Naive thymus-derived CD4-positive, alpha-beta T cell (primary cell): Measurements from ENCODE around the gene TRAFD1. TPM values are rescaled to one million over a fixed set of nuclear protein-coding genes. Genes with fewer than 3 reads are reported as not detected.
A peak's percentile ranks its signal among the peaks of the same experiment; 100 is the strongest.

ENCODE experiments used
- ATAC-seq: fragments of 150-1000 bp; cut with Tn5 transposase; 2 replicates; pipeline ENCODE4 v1.10.0; 2021; ENCODE audit warnings: mild to moderate bottlenecking, moderate library complexity
- CTCF ChIA-PET: fragments of 350-600 bp; sonication (Branson Sonifier 250); formaldehyde crosslinking; loops from one replicate; lab custom pipeline; 2021; ENCODE audit warnings: antibody characterized with exemption; lab: Charles Lee
- POLR2A ChIA-PET: fragments of 350-600 bp; sonication (Branson Sonifier 250); formaldehyde crosslinking; loops from one replicate; lab custom pipeline; 2021; ENCODE audit warnings: antibody characterized with exemption, inconsistent platforms; lab: Charles Lee
- DNase-seq, 9 donors: peaks; one replicate each; pipeline versions ENCODE4 v3.0.0 to v3.0.0-alpha.2; 2020 to 2022; ENCODE audit warnings: mixed read lengths in 1 of 9
- H3K27ac ChIP-seq: one replicate; pipeline ENCODE4 v1.7.0; 2013; ENCODE audit warnings: mild to moderate bottlenecking, low read depth, low read length, moderate library complexity
- H3K27me3 ChIP-seq, 2 donors: one replicate each; pipeline ENCODE4 v1.7.0; 2013; ENCODE audit warnings: low read length in 2 of 2, mild to moderate bottlenecking in 2 of 2, moderate library complexity in 2 of 2; ENCODE audit not compliant: control insufficient read depth in 2 of 2, insufficient read depth in 2 of 2
- H3K36me3 ChIP-seq, 3 experiments: 1 replicate in 2 of 3; 2 replicates in 1 of 3; pipeline ENCODE4 v1.7.0; 2013; ENCODE audit warnings: low read length in 3 of 3, mild to moderate bottlenecking in 3 of 3, moderate library complexity in 1 of 3; ENCODE audit not compliant: insufficient read depth in 3 of 3, control insufficient read depth in 2 of 3
- H3K4me1 ChIP-seq, 2 donors: one replicate each; pipeline ENCODE4 v1.7.0; 2013; ENCODE audit warnings: low read length in 2 of 2, mild to moderate bottlenecking in 2 of 2, moderate library complexity in 1 of 2; ENCODE audit not compliant: control insufficient read depth in 2 of 2, insufficient read depth in 2 of 2
- H3K4me3 ChIP-seq: 2 replicates; pipeline ENCODE4 v1.7.0; 2013; ENCODE audit warnings: mild to moderate bottlenecking, low read length
- H3K9me3 ChIP-seq, 3 experiments: 1 replicate in 2 of 3; 2 replicates in 1 of 3; pipeline ENCODE4 v1.7.0; 2013; ENCODE audit warnings: low read length in 3 of 3; ENCODE audit not compliant: control insufficient read depth in 2 of 3
- H3K27ac Mint-ChIP-seq, 9 donors: one replicate each; pipeline ENCODE4 v1.8.0; 2020 to 2022; ENCODE audit warnings: mixed read lengths in 9 of 9, mild to moderate bottlenecking in 8 of 9, moderate library complexity in 5 of 9, inconsistent platforms in 2 of 9
- H3K27me3 Mint-ChIP-seq, 5 donors: one replicate each; pipeline ENCODE4 v1.8.0; 2021 to 2022; ENCODE audit warnings: mixed read lengths in 5 of 5, mild to moderate bottlenecking in 1 of 5
- H3K36me3 Mint-ChIP-seq, 5 donors: one replicate each; pipeline ENCODE4 v1.8.0; 2020 to 2022; ENCODE audit warnings: mixed read lengths in 5 of 5, mild to moderate bottlenecking in 3 of 5, inconsistent platforms in 1 of 5
- H3K4me1 Mint-ChIP-seq, 7 donors: one replicate each; pipeline ENCODE4 v1.8.0; 2020 to 2022; ENCODE audit warnings: mixed read lengths in 7 of 7, mild to moderate bottlenecking in 3 of 7, inconsistent platforms in 1 of 7
- H3K4me3 Mint-ChIP-seq, 10 donors: one replicate each; pipeline ENCODE4 v1.8.0; 2020 to 2022; ENCODE audit warnings: mild to moderate bottlenecking in 10 of 10, mixed read lengths in 10 of 10, moderate library complexity in 6 of 10, inconsistent platforms in 2 of 10
- H3K9me3 Mint-ChIP-seq, 11 donors: one replicate each; pipeline ENCODE4 v1.8.0; 2020 to 2022; ENCODE audit warnings: mixed read lengths in 11 of 11, mild to moderate bottlenecking in 4 of 11, inconsistent platforms in 1 of 11, moderate library complexity in 1 of 11
- intact Hi-C, 2 donors: fragments of 100-400 bp; cut with micrococcal nuclease; formaldehyde crosslinking; loops; one replicate each; pipeline ENCODE4 v1.15.1; 2023
- polyA plus RNA-seq, 2 donors: library from polyadenylated mRNA; unstranded; fragments of 300-500 nt; fragmentation: Illumina TruSeq; gene quantifications; one replicate each; pipeline ENCODE4 v1.2.3, GENCODE V29; 2021
- total RNA-seq, 6 experiments: library from RNA in 5 of 6; stranded (reverse) in 5 of 6; gene quantifications; 1 replicate in 5 of 6; 2 replicates in 1 of 6; pipeline ENCODE4 v1.2.3 and lab custom pipeline; 2021 to 2026

The TRAFD1 gene
- total and polyA plus RNA-seq, 7 experiments from 2014 or later: 22.1 to 86.6 (median 43.7) TPM

- H3K27me3 Mint-ChIP-seq: no peaks in the 10 kb centered on the region
- POLR2A ChIA-PET: no interaction called here
These were observed 55.1 kb downstream of the TRAFD1 start for GRCh38 chr12:112180422-112180821.

GRCh38 chr12:112182499-112182898 is 57.1 kb downstream of the TRAFD1 start:
- H3K27me3 ChIP-seq: no peaks in the 10 kb centered on the region
- H3K4me3 ChIP-seq: no peak overlapping the region
- no peak overlapping the region for H3K4me3 Mint-ChIP-seq
- ChIA-PET POLR2A (no interaction called here), CTCF (interaction anchor here (0.6 kb wide), 1 partner anchor 731 kb away, joined by 3 read pairs; no protein-coding TSS in a partner anchor)
- peaks cover 0 to 3% (median 0%) of the 10 kb centered on the region in 7 donors for H3K4me1 Mint-ChIP-seq
- peaks cover 0 to 21% (median 5%) of the 10 kb centered on the region in 5 donors for H3K36me3 Mint-ChIP-seq
- H3K9me3 ChIP-seq: no peaks in the 10 kb centered on the region
- DNase-seq: no peak
- intact Hi-C loops: no loop called here
- H3K27me3 Mint-ChIP-seq: no peaks in the 10 kb centered on the region
- no peak overlapping the region for H3K27ac Mint-ChIP-seq
- no peaks in the 10 kb centered on the region for H3K9me3 Mint-ChIP-seq
- ATAC-seq: no peak
- H3K36me3 ChIP-seq: peaks cover 0 to 62% (median 19%) of the 10 kb centered on the region in 3 experiments
- no peaks in the 10 kb centered on the region for H3K4me1 ChIP-seq
- H3K27ac ChIP-seq: no peak overlapping the region

More at GRCh38 chr12:112180422-112180821, 55.1 kb downstream of the TRAFD1 start:
- no peak overlapping the region for H3K27ac ChIP-seq
- H3K36me3 Mint-ChIP-seq: peaks cover 9 to 36% (median 12%) of the 10 kb centered on the region in 5 donors
- no peak overlapping the region for H3K4me3 Mint-ChIP-seq
- ATAC-seq (no peak), DNase-seq (no peak)
- intact Hi-C loops: no loop called here
- no peaks in the 10 kb centered on the region for H3K9me3 ChIP-seq
- H3K4me1 Mint-ChIP-seq: peaks cover 0 to 3% (median 0%) of the 10 kb centered on the region in 7 donors
- peak overlapping the region in 1 of 9 donors; percentile 42 for H3K27ac Mint-ChIP-seq
- H3K27me3 ChIP-seq: no peaks in the 10 kb centered on the region
- peaks cover 0 to 72% (median 18%) of the 10 kb centered on the region in 3 experiments for H3K36me3 ChIP-seq
- no peak overlapping the region for H3K4me3 ChIP-seq
- no peaks in the 10 kb centered on the region for H3K4me1 ChIP-seq
- no peaks in the 10 kb centered on the region for H3K9me3 Mint-ChIP-seq
- CTCF ChIA-PET: no interaction called here

GRCh38 chr12:112183141-112184021 is 58.0 kb downstream of the TRAFD1 start:
- Histone ChIP-seq H3K4me1 (no peaks in the 10 kb centered on the region), H3K27ac (no peak overlapping the region), H3K27me3 (no peaks in the 10 kb centered on the region), H3K9me3 (no peaks in the 10 kb centered on the region), H3K4me3 (no peak overlapping the region), H3K36me3 (peaks cover 0 to 58% (median 20%) of the 10 kb centered on the region in 3 experiments)
- CTCF ChIA-PET: interaction anchor here (0.6 kb wide), 1 partner anchor 732 kb away, joined by 3 read pairs; no protein-coding TSS in a partner anchor
- POLR2A ChIA-PET: no interaction called here
- DNase-seq (no peak), ATAC-seq (no peak)
- no peaks in the 10 kb centered on the region for H3K9me3 Mint-ChIP-seq
- H3K36me3 Mint-ChIP-seq: peaks cover 0 to 18% (median 5%) of the 10 kb centered on the region in 5 donors
- peak overlapping the region in 1 of 9 donors; percentile 36 for H3K27ac Mint-ChIP-seq
- peaks cover 0 to 3% (median 0%) of the 10 kb centered on the region in 7 donors for H3K4me1 Mint-ChIP-seq
- intact Hi-C loops: no loop called here
- H3K27me3 Mint-ChIP-seq: no peaks in the 10 kb centered on the region
- H3K4me3 Mint-ChIP-seq: no peak overlapping the region

- H3K36me3 ChIP-seq: peaks cover 0 to 54% (median 18%) of the 10 kb centered on the region in 3 experiments
- Mint-ChIP-seq H3K4me3 (no peak overlapping the region), H3K9me3 (no peaks in the 10 kb centered on the region), H3K27ac (no peak overlapping the region), H3K27me3 (no peaks in the 10 kb centered on the region), H3K36me3 (peaks cover 0 to 17% (median 4%) of the 10 kb centered on the region in 5 donors), H3K4me1 (peaks cover 0 to 3% (median 0%) of the 10 kb centered on the region in 7 donors)
- intact Hi-C loops: no loop called here
- H3K4me1 ChIP-seq: no peaks in the 10 kb centered on the region
- CTCF ChIA-PET: no interaction called here
- no peak for DNase-seq
- ATAC-seq: no peak
- no peak overlapping the region for H3K27ac ChIP-seq
- no peaks in the 10 kb centered on the region for H3K9me3 ChIP-seq
- POLR2A ChIA-PET: no interaction called here
- no peaks in the 10 kb centered on the region for H3K27me3 ChIP-seq
- H3K4me3 ChIP-seq: no peak overlapping the region
These were observed 58.9 kb downstream of the TRAFD1 start for GRCh38 chr12:112184056-112184887.

GRCh38 chr12:112185093-112185923 is 59.9 kb downstream of the TRAFD1 start:
- no peak for DNase-seq
- H3K27ac ChIP-seq: no peak overlapping the region
- no peaks in the 10 kb centered on the region for H3K27me3 ChIP-seq
- peaks cover 0 to 19% (median 4%) of the 10 kb centered on the region in 5 donors for H3K36me3 Mint-ChIP-seq
- H3K4me3 Mint-ChIP-seq: no peak overlapping the region
- H3K4me1 Mint-ChIP-seq: peaks cover 0 to 3% (median 0%) of the 10 kb centered on the region in 7 donors
- peaks cover 0 to 44% (median 14%) of the 10 kb centered on the region in 3 experiments for H3K36me3 ChIP-seq
- no peak for ATAC-seq
- no peak overlapping the region for H3K4me3 ChIP-seq
- H3K27ac Mint-ChIP-seq: peak overlapping the region in 2 of 9 donors; percentile 25 to 51
- intact Hi-C loops: no loop called here
- POLR2A ChIA-PET: no interaction called here
- no peaks in the 10 kb centered on the region for H3K9me3 Mint-ChIP-seq
- H3K27me3 Mint-ChIP-seq: no peaks in the 10 kb centered on the region
- CTCF ChIA-PET: no interaction called here
- no peaks in the 10 kb centered on the region for H3K9me3 ChIP-seq
- H3K4me1 ChIP-seq: no peaks in the 10 kb centered on the region
